Endothelial cell of umbilical vein (primary cell): ENCODE data around the gene FAM3D. TPM values are rescaled to one million over a fixed set of nuclear protein-coding genes. Genes with fewer than 3 reads are reported as not detected.

Experiments
- BruUV-seq: library from RNA; stranded (reverse); fragments of 400-500 nt; replicated peaks from 2 replicates; lab custom pipeline; 2021; lab: Mats Ljungman, UMichigan
- CTCF ChIA-PET: fragments of 300-600, 350-600 bp; sonication (Branson Sonifier 250); formaldehyde crosslinking; loops from one replicate; lab custom pipeline; 2021; ENCODE audit warnings: antibody characterized with exemption, inconsistent platforms; lab: Charles Lee
- POLR2A ChIA-PET: fragments of 300-600, 350-600 bp; sonication (Branson Sonifier 250); formaldehyde crosslinking; loops from one replicate; lab custom pipeline; 2021; ENCODE audit warnings: antibody characterized with exemption, inconsistent platforms; lab: Charles Lee
- DNase-seq: peaks from one replicate; pipeline ENCODE4 v3.0.0-alpha.2; 2011; ENCODE audit warnings: low read depth, low spot score
- FAIRE-seq: peaks from 2 replicates; lab custom pipeline; 2011; peaks lifted over from hg19 to GRCh38; lab: Jason Lieb, UNC
- H2AFZ ChIP-seq: 2 replicates; pipeline ENCODE4 v1.6.0; 2012; ENCODE audit warnings: low read depth, low read length, control low read depth, inconsistent platforms
- H3K27ac ChIP-seq: 2 replicates; pipeline ENCODE4 v1.5.1; 2011; ENCODE audit warnings: low read depth, mild to moderate bottlenecking, control low read depth, low read length, moderate library complexity; ENCODE audit not compliant: insufficient read depth
- H3K27me3 ChIP-seq, 2 experiments: 2 replicates each; pipeline versions ENCODE4 v1.6.0 to v1.6.1; 2011; ENCODE audit warnings: low read length in 2 of 2, mixed read lengths in 1 of 2; ENCODE audit not compliant: control insufficient read depth in 2 of 2, insufficient read depth in 2 of 2
- H3K36me3 ChIP-seq, 2 experiments: 2 replicates in 1 of 2; 3 replicates in 1 of 2; pipeline ENCODE4 v1.5.1; 2011; ENCODE audit warnings: low read length in 2 of 2, mild to moderate bottlenecking in 1 of 2, moderate library complexity in 1 of 2; ENCODE audit not compliant: control insufficient read depth in 2 of 2, insufficient read depth in 2 of 2; ENCODE audit errors: extremely low read depth in 1 of 2
- H3K4me1 ChIP-seq: 3 replicates; pipeline ENCODE4 v1.5.1; 2011; ENCODE audit warnings: mild to moderate bottlenecking, low read length; ENCODE audit not compliant: control insufficient read depth, insufficient read depth; ENCODE audit errors: extremely low read depth
- H3K4me2 ChIP-seq: 2 replicates; pipeline ENCODE4 v1.6.1; 2011; ENCODE audit warnings: low read length, control low read depth, mixed read lengths; ENCODE audit not compliant: insufficient read depth
- H3K4me3 ChIP-seq, 3 experiments: fragments of 200-600 bp in 1 of 3; sonication (generic), shearing (Covaris generic) in 1 of 3; replicated peaks in 1 of 3; 2 replicates each; pipeline ENCODE4 v1.5.1; 2011 to 2016; ENCODE audit warnings: control low read depth in 3 of 3, low read length in 3 of 3, mild to moderate bottlenecking in 2 of 3, inconsistent platforms in 1 of 3, low read depth in 1 of 3, moderate library complexity in 1 of 3; ENCODE audit not compliant: insufficient read depth in 1 of 3
- H3K79me2 ChIP-seq: 2 replicates; pipeline ENCODE4 v1.6.0; 2012; ENCODE audit warnings: low read length, inconsistent platforms; ENCODE audit not compliant: control insufficient read depth, insufficient read depth
- H3K9ac ChIP-seq: replicated peaks from 2 replicates; pipeline ENCODE3; 2011; ENCODE audit warnings: low read length, control low read depth; ENCODE audit not compliant: insufficient read depth; ENCODE audit errors: extremely low read depth
- H3K9me1 ChIP-seq: replicated peaks from 3 replicates; pipeline ENCODE4 v1.6.0; 2011; ENCODE audit warnings: mild to moderate bottlenecking, low read length; ENCODE audit not compliant: control insufficient read depth, insufficient read depth; ENCODE audit errors: extremely low read depth
- H3K9me3 ChIP-seq: replicated peaks from 2 replicates; pipeline ENCODE4 v1.5.1; 2012; ENCODE audit warnings: low read length, inconsistent platforms; ENCODE audit not compliant: control insufficient read depth, insufficient read depth
- H4K20me1 ChIP-seq: replicated peaks from 2 replicates; pipeline ENCODE3; 2011; ENCODE audit warnings: mild to moderate bottlenecking, low read length; ENCODE audit not compliant: control insufficient read depth, insufficient read depth; ENCODE audit errors: extremely low read depth
- EZH2 ChIP-seq: IDR thresholded peaks from 2 replicates; pipeline ENCODE4 v1.6.1; 2012; ENCODE audit warnings: borderline replicate concordance, low read depth, mild to moderate bottlenecking, moderate library complexity, low read length, inconsistent platforms; ENCODE audit not compliant: severe bottlenecking
- FOS ChIP-seq: IDR thresholded peaks from 2 replicates; pipeline ENCODE4 v1.6.1; 2011; ENCODE audit warnings: mild to moderate bottlenecking, low read length, moderate library complexity, borderline replicate concordance; ENCODE audit not compliant: insufficient read depth
- GATA2 ChIP-seq: IDR thresholded peaks from 2 replicates; pipeline ENCODE4 v1.7.0; 2011; ENCODE audit warnings: low read depth, mild to moderate bottlenecking, moderate library complexity, mixed read lengths, low read length; ENCODE audit not compliant: insufficient read length, insufficient read depth
- JUN ChIP-seq: IDR thresholded peaks from 2 replicates; pipeline ENCODE4 v1.6.1; 2011; ENCODE audit warnings: borderline replicate concordance, low read depth; ENCODE audit not compliant: insufficient read length, insufficient read depth
- MYC ChIP-seq: IDR thresholded peaks from one replicate; pipeline ENCODE4 v1.6.1; 2011; ENCODE audit warnings: mild to moderate bottlenecking, low read depth, low read length
- POLR2A ChIP-seq: IDR thresholded peaks from 2 replicates; pipeline ENCODE4 v1.6.1; 2012; ENCODE audit warnings: low read depth, mild to moderate bottlenecking, control low read depth, low read length
- POLR2AphosphoS5 ChIP-seq: IDR thresholded peaks from 2 replicates; pipeline ENCODE4 v1.6.1; 2012; ENCODE audit warnings: low read depth, mild to moderate bottlenecking, control low read depth, low read length, moderate library complexity; ENCODE audit not compliant: insufficient read depth
- dilution Hi-C: fragments of 300-500 bp; cut with MboI; formaldehyde crosslinking; loops from one replicate; pipeline ENCODE4 v1.15.0; 2019; ENCODE audit warnings: low sequenced_read_pairs; ENCODE audit not compliant: extremely low pct_ligation_motif_present
- intact Hi-C: fragments of 100-400 bp; cut with micrococcal nuclease; formaldehyde crosslinking; loops from one replicate; pipeline ENCODE4 v1.10.0; 2022
- polyA plus RNA-seq, 4 experiments: library from polyadenylated mRNA; depleted of rRNA in 3 of 4; stranded (reverse) in 3 of 4; unstranded in 1 of 4; fragments of >200 nt; gene quantifications; 2 replicates each; pipeline versions ENCODE4 v1.2.1 to v1.2.3, GENCODE V29; 2011 to 2012; ENCODE audit warnings: missing spikeins in 1 of 4
- total RNA-seq: library from RNA; stranded (reverse); gene quantifications from 2 replicates; pipeline ENCODE4 v1.2.3, GENCODE V29; 2021
- TF ChIP-seq, protein P1 (sequence below): IDR thresholded peaks from 2 replicates; pipeline ENCODE4 v1.6.1; 2011; ENCODE audit not compliant: insufficient read depth, insufficient read length
- TF ChIP-seq, protein P2 (sequence below), 2 donors: IDR thresholded peaks; 1 replicate in 1 of 2; 2 replicates in 1 of 2; pipeline ENCODE4 v1.5.1; 2011; ENCODE audit warnings: low read length in 2 of 2, mild to moderate bottlenecking in 2 of 2, moderate library complexity in 2 of 2, control low read depth in 1 of 2, inconsistent platforms in 1 of 2, low read depth in 1 of 2; ENCODE audit not compliant: insufficient read depth in 1 of 2; ENCODE audit errors: extremely low read depth in 1 of 2

The FAM3D gene
- total and polyA plus RNA-seq, 2 donors (not counting 3 experiments of a cell fraction or from before 2014, with no cell fraction given): 0.12 TPM; not detected in 1

DNA sequence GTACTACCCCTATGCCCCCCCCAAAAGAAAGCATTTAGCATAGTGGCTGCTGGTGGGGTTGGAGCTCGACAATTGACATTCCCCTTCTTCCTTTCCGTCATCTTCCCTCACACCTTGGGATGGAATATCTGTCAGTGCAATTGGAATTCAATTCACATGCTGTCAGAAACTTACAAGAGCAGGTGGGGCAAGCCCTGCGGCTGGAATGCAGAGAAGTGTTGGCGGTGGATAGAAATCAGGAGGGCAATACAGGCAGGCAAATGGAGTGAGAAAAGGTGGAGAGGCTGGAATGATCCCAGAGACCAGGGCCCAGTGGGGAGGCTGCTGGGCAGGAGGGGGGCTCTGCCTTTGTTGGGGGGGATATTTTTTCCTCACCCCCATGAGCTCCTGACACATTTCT, 44.1 kb downstream of the FAM3D start:
- ChIA-PET POLR2A (no interaction called here), CTCF (interaction anchor here (2.0 kb wide), 1 partner anchor 53 kb away, joined by 8 read pairs; no protein-coding TSS in a partner anchor)
- no peaks in the 10 kb centered on the region for H3K9me1 ChIP-seq
- DNase-seq (no peak), FAIRE-seq (no peak)
- H3K4me2 ChIP-seq: no peak overlapping the region
- H3K9ac ChIP-seq: no peak overlapping the region
- no peaks in the 10 kb centered on the region for H3K36me3 ChIP-seq
- no peak overlapping the region for H3K27ac ChIP-seq
- H3K27me3 ChIP-seq: no peaks in the 10 kb centered on the region
- dilution Hi-C loops (no loop called here), intact Hi-C loops (no loop called here)
- no peaks in the 10 kb centered on the region for H4K20me1 ChIP-seq
- no TSS peak for BruUV-seq
- TF ChIP-seq, protein P1, sequence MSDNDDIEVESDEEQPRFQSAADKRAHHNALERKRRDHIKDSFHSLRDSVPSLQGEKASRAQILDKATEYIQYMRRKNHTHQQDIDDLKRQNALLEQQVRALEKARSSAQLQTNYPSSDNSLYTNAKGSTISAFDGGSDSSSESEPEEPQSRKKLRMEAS: no peak
- TF ChIP-seq, protein P2, sequence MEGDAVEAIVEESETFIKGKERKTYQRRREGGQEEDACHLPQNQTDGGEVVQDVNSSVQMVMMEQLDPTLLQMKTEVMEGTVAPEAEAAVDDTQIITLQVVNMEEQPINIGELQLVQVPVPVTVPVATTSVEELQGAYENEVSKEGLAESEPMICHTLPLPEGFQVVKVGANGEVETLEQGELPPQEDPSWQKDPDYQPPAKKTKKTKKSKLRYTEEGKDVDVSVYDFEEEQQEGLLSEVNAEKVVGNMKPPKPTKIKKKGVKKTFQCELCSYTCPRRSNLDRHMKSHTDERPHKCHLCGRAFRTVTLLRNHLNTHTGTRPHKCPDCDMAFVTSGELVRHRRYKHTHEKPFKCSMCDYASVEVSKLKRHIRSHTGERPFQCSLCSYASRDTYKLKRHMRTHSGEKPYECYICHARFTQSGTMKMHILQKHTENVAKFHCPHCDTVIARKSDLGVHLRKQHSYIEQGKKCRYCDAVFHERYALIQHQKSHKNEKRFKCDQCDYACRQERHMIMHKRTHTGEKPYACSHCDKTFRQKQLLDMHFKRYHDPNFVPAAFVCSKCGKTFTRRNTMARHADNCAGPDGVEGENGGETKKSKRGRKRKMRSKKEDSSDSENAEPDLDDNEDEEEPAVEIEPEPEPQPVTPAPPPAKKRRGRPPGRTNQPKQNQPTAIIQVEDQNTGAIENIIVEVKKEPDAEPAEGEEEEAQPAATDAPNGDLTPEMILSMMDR (IDR thresholded peaks at IDR 0.05; ENCODE audit: extremely low read depth in 1 of 2, insufficient read depth in 1 of 2, low read depth in 1 of 2, low read length in 2 of 2): no peak
- TF ChIP-seq MYC (no peak), POLR2A (no peak), POLR2AphosphoS5 (no peak), JUN (no peak), FOS (no peak), EZH2 (no peak), GATA2 (no peak)
- H3K4me1 ChIP-seq: peaks cover 6% of the 10 kb centered on the region
- H2AFZ ChIP-seq: no peak overlapping the region
- no peaks in the 10 kb centered on the region for H3K79me2 ChIP-seq
- H3K4me3 ChIP-seq: no peak overlapping the region
- H3K9me3 ChIP-seq: no peaks in the 10 kb centered on the region
